Measurements from ENCODE around the gene PHETA1.
"Not testable (repeated sequence)": the region's sequence is repeated elsewhere in the genome, so short reads cannot be mapped to it uniquely, and the experiment has no call there.

PHETA1 gene

GRCh38 chr12:111349101-111349747, 19.7 kb downstream of the PHETA1 start:
- no peak for DNase-seq (ENCODE audit: low read depth)

GRCh38 chr12:111347891-111348644, 20.8 kb downstream of the PHETA1 start:
- no peak for DNase-seq (ENCODE audit: low read depth)

- no peak for DNase-seq (ENCODE audit: low read depth)
Observed at GRCh38 chr12:111344254-111344875, 24.5 kb downstream of the PHETA1 start.

GRCh38 chr12:111343181-111343580, 25.7 kb downstream of the PHETA1 start:
- DNase-seq (ENCODE audit: low read depth): no peak

GRCh38 chr12:111342376-111342775, 26.5 kb downstream of the PHETA1 start:
- DNase-seq (ENCODE audit: low read depth): no peak

- DNase-seq (ENCODE audit: low read depth): no peak
Observed at GRCh38 chr12:111341426-111342065, 27.3 kb downstream of the PHETA1 start.

- DNase-seq (ENCODE audit: low read depth): not testable (repeated sequence)
Observed at GRCh38 chr12:111340680-111341079, 28.2 kb downstream of the PHETA1 start.

GRCh38 chr12:111340231-111340630, 28.7 kb downstream of the PHETA1 start:
- no peak for DNase-seq (ENCODE audit: low read depth)

GRCh38 chr12:111339321-111339938, 29.5 kb downstream of the PHETA1 start:
- DNase-seq (ENCODE audit: low read depth): no peak

GRCh38 chr12:111338096-111338495, 30.8 kb downstream of the PHETA1 start:
- DNase-seq (ENCODE audit: low read depth): no peak

GRCh38 chr12:111337371-111337770, 31.5 kb downstream of the PHETA1 start:
- DNase-seq (ENCODE audit: low read depth): no peak

- not testable (repeated sequence) for DNase-seq (ENCODE audit: low read depth)
Observed at GRCh38 chr12:111336411-111336810, 32.5 kb downstream of the PHETA1 start.

- no peak for DNase-seq (ENCODE audit: low read depth)
Observed at GRCh38 chr12:111335811-111336210, 33.1 kb downstream of the PHETA1 start.

GRCh38 chr12:111335301-111335700, 33.6 kb downstream of the PHETA1 start:
- not testable (repeated sequence) for DNase-seq (ENCODE audit: low read depth)

GRCh38 chr12:111334393-111334915, 34.4 kb downstream of the PHETA1 start:
- no peak for DNase-seq (ENCODE audit: low read depth)

- DNase-seq (ENCODE audit: low read depth): no peak
Observed at GRCh38 chr12:111330800-111331752, 37.8 kb downstream of the PHETA1 start.

GRCh38 chr12:111328138-111328537, 40.8 kb downstream of the PHETA1 start:
- no peak for DNase-seq (ENCODE audit: low read depth)

GRCh38 chr12:111327474-111327873, 41.4 kb downstream of the PHETA1 start:
- no peak for DNase-seq (ENCODE audit: low read depth)

- no peak for DNase-seq (ENCODE audit: low read depth)
Observed at GRCh38 chr12:111322336-111323250, 46.3 kb downstream of the PHETA1 start.

- no peak for DNase-seq (ENCODE audit: low read depth)
Observed at GRCh38 chr12:111321317-111321716, 47.6 kb downstream of the PHETA1 start.

All from stimulated activated CD8-positive, alpha-beta memory T cell treated with anti-CD3 and anti-CD28 coated beads, Interleukin-15, amount 100 ng/mL, for 24 hours (primary cell).